HepG2 (cell line): ENCODE data around the gene EFEMP2. TPM values are rescaled to one million over a fixed set of nuclear protein-coding genes. Genes with fewer than 3 reads are reported as not detected.

Source experiments
- ISL2 ChIP-seq: sonication (generic); formaldehyde crosslinking; IDR thresholded peaks from 2 replicates; pipeline ENCODE4 v1.5.0; 2020; ENCODE audit warnings: missing genetic modification reagents
- JUN ChIP-seq: sonication (generic); formaldehyde crosslinking; IDR thresholded peaks from 2 replicates; pipeline ENCODE4 v1.4.0; 2020; ENCODE audit warnings: mild to moderate bottlenecking, missing genetic modification reagents
- MAF1 ChIP-seq: sonication (generic); formaldehyde crosslinking; IDR thresholded peaks from 2 replicates; pipeline ENCODE4 v1.5.0; 2020; ENCODE audit warnings: missing genetic modification reagents, borderline replicate concordance
- MED1 ChIP-seq: sonication (generic); formaldehyde crosslinking; IDR thresholded peaks from 2 replicates; pipeline ENCODE4 v1.4.0; 2020; ENCODE audit warnings: missing genetic modification reagents
- NFYB ChIP-seq: sonication (generic); formaldehyde crosslinking; IDR thresholded peaks from 2 replicates; pipeline ENCODE4 v1.4.0; 2020; ENCODE audit warnings: missing genetic modification reagents
- POLR2AphosphoS2 ChIP-seq: IDR thresholded peaks from 2 replicates; pipeline ENCODE4 v1.6.1; 2011; ENCODE audit warnings: low read depth, low read length, improper control_type of control experiment
- SALL1 ChIP-seq: sonication (generic); formaldehyde crosslinking; IDR thresholded peaks from 2 replicates; pipeline ENCODE4 v1.8.0; 2022; ENCODE audit warnings: mild to moderate bottlenecking, missing genetic modification reagents
- SIN3B ChIP-seq: fragments of 150-350 bp; IDR thresholded peaks from 2 replicates; pipeline ENCODE4 v1.6.1; 2014; ENCODE audit warnings: low read length
- SOX5 ChIP-seq: IDR thresholded peaks from 2 replicates; pipeline ENCODE4 v1.6.1; 2016; ENCODE audit warnings: borderline replicate concordance
- SRSF4 ChIP-seq: fragments of 200-400 bp; formaldehyde crosslinking; IDR thresholded peaks from one replicate; pipeline ENCODE4 v1.6.1; 2018; ENCODE audit warnings: mild to moderate bottlenecking, low read depth, low read length, moderate library complexity; ENCODE audit not compliant: poor library complexity, severe bottlenecking
- TBX3 ChIP-seq: fragments of 450-650 bp; IDR thresholded peaks from 2 replicates; pipeline ENCODE4 v1.6.1; 2017; ENCODE audit warnings: antibody characterized with exemption, mild to moderate bottlenecking, inconsistent platforms, borderline replicate concordance
- ZNF12 ChIP-seq: sonication (generic); formaldehyde crosslinking; IDR thresholded peaks from 2 replicates; pipeline ENCODE4 v1.5.0; 2020; ENCODE audit warnings: missing genetic modification reagents
- ZNF124 ChIP-seq: sonication (generic); formaldehyde crosslinking; IDR thresholded peaks from 2 replicates; pipeline ENCODE4 v1.4.0; 2020; ENCODE audit warnings: missing genetic modification reagents
- ZNF253 ChIP-seq: sonication (generic); formaldehyde crosslinking; IDR thresholded peaks from 2 replicates; pipeline ENCODE4 v1.8.0; 2022; ENCODE audit warnings: mild to moderate bottlenecking, missing genetic modification reagents, borderline replicate concordance
- ZNF263 ChIP-seq: sonication (generic); formaldehyde crosslinking; IDR thresholded peaks from 2 replicates; pipeline ENCODE4 v1.4.0; 2020; ENCODE audit warnings: missing genetic modification reagents
- ZNF766 ChIP-seq: sonication (generic); formaldehyde crosslinking; IDR thresholded peaks from 2 replicates; pipeline ENCODE4 v1.5.0; 2020; ENCODE audit warnings: missing genetic modification reagents, borderline replicate concordance
- ZNF816 ChIP-seq: sonication (generic); formaldehyde crosslinking; IDR thresholded peaks from 2 replicates; pipeline ENCODE4 v1.8.0; 2022; ENCODE audit warnings: missing genetic modification reagents, mild to moderate bottlenecking, borderline replicate concordance
- polyA plus RNA-seq, 8 experiments: library from polyadenylated mRNA; depleted of rRNA in 3 of 8; stranded (reverse) in 7 of 8; unstranded in 1 of 8; fragments of >200 nt; fragmentation: Illumina TruSeq in 4 of 8; extraction: Trizol in 4 of 8; gene quantifications; 2 replicates each; pipeline versions ENCODE4 v1.2.1 to v1.2.3, GENCODE V29; 2011 to 2016; ENCODE audit warnings: low read depth in 4 of 8, missing spikeins in 1 of 8, mixed read lengths in 1 of 8; ENCODE audit not compliant: insufficient read depth in 1 of 8
- total RNA-seq, 5 experiments: library from RNA; depleted of rRNA; stranded (reverse); fragments of >200 nt; fragmentation: Illumina TruSeq; extraction: Trizol; gene quantifications; 2 replicates each; pipeline ENCODE4 v1.2.3, GENCODE V29; 2016; ENCODE audit warnings: low read depth in 1 of 5
- TF ChIP-seq, protein P1 (sequence below): IDR thresholded peaks from 2 replicates; pipeline ENCODE4 v1.6.1; 2016
- TF ChIP-seq, protein P2 (sequence below): IDR thresholded peaks from 2 replicates; pipeline ENCODE4 v1.6.1; 2016; ENCODE audit warnings: low read depth, control low read depth
- TF ChIP-seq, protein P3 (sequence below): sonication (generic); formaldehyde crosslinking; IDR thresholded peaks from 2 replicates; pipeline ENCODE4 v1.4.0; 2020; ENCODE audit warnings: missing genetic modification reagents
- TF ChIP-seq, protein P4 (sequence below): sonication (generic); formaldehyde crosslinking; conservative IDR thresholded peaks from 2 replicates; pipeline ENCODE4 v1.4.0; 2020; ENCODE audit warnings: missing genetic modification reagents
- TF ChIP-seq, protein P5 (sequence below): sonication (generic); formaldehyde crosslinking; IDR thresholded peaks from 2 replicates; pipeline ENCODE4 v1.5.1; 2020; ENCODE audit warnings: missing genetic modification reagents, mild to moderate bottlenecking, borderline replicate concordance
- TF ChIP-seq, protein P6 (sequence below): sonication (generic); formaldehyde crosslinking; conservative IDR thresholded peaks from 2 replicates; pipeline ENCODE4 v1.5.0; 2020; ENCODE audit warnings: missing genetic modification reagents

The EFEMP2 gene
- total and polyA plus RNA-seq, 2 of the 13 experiments (the other 11 are each of a cell fraction or from before 2014, with no cell fraction given): 7.4 to 29.7 TPM

DNA sequence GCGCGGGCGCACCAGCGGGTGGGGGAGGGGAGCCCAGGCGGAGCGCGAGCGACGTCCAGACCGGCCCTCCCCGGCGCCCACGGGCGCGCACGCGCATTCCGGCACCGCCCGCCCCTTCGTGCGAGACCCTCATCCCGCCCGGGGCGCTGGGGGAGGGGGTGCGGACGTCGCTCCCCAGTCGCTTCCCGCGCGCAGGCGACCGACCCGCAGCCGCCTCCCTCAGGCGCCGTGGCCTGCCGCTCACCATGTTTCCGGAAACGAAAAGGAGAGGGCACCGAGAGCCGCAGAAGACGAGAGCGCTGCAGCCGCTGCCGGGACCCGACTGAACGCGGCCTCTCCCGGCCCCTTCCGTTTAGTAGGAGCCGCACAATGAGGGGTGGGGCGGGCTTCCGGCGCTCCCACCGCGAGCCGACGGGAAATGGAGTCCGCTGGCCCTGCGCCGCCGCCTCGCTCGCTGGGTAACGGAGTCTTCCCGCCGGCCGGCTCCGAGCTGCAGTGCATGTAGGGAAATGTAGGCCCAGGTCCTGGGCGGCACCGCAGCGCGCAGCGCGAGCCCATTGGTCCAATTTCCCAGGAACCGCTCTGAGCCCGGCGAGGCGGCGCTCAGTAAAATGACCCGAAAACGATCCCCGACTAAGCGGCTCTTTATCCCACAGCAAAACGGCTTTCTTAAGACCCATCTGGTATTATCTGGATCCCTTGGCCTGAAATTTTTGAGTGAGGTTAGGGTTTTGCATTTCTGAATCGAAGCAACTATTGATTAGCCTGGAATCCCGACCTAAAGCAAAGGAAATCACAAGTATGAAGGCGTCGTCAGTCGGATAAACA, 14.5 kb downstream of the EFEMP2 start, which contains the start of gene CFL1 (continued):
- TF ChIP-seq, protein P1, sequence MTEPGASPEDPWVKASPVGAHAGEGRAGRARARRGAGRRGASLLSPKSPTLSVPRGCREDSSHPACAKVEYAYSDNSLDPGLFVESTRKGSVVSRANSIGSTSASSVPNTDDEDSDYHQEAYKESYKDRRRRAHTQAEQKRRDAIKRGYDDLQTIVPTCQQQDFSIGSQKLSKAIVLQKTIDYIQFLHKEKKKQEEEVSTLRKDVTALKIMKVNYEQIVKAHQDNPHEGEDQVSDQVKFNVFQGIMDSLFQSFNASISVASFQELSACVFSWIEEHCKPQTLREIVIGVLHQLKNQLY (CRISPR knock-in tag): no peak
- TF ChIP-seq ISL2 (CRISPR knock-in tag) (peak; percentile 15; the same call in 1 of the 2 replicates), ZNF12 (peak; percentile 69), ZNF253 (no peak), TBX3 (no peak), SALL1 (peak; percentile 72), SIN3B (no peak), ZNF124 (CRISPR knock-in tag) (peak; percentile 63; the same call in 1 of the 2 replicates), POLR2AphosphoS2 (peak; percentile 88), ZNF816 (CRISPR knock-in tag) (peak; percentile 90; the same call in 1 of the 2 replicates), ZNF263 (CRISPR knock-in tag) (no peak), JUN (CRISPR knock-in tag) (0 out of 2 replicates have a peak, but pooled peaks have one; percentile 24), MED1 (CRISPR knock-in tag) (peak; percentile 52; the same call in 1 of the 2 replicates), NFYB (CRISPR knock-in tag) (peak; percentile 90), ZNF766 (no peak), SRSF4 (no peak), MAF1 (CRISPR knock-in tag) (no peak), SOX5 (CRISPR knock-in tag) (peak; percentile 82; the same call in 1 of the 2 replicates)
- TF ChIP-seq, protein P2, sequence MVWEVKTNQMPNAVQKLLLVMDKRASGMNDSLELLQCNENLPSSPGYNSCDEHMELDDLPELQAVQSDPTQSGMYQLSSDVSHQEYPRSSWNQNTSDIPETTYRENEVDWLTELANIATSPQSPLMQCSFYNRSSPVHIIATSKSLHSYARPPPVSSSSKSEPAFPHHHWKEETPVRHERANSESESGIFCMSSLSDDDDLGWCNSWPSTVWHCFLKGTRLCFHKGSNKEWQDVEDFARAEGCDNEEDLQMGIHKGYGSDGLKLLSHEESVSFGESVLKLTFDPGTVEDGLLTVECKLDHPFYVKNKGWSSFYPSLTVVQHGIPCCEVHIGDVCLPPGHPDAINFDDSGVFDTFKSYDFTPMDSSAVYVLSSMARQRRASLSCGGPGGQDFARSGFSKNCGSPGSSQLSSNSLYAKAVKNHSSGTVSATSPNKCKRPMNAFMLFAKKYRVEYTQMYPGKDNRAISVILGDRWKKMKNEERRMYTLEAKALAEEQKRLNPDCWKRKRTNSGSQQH (CRISPR knock-in tag): peak; percentile 91
- TF ChIP-seq, protein P3, sequence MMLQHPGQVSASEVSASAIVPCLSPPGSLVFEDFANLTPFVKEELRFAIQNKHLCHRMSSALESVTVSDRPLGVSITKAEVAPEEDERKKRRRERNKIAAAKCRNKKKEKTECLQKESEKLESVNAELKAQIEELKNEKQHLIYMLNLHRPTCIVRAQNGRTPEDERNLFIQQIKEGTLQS (CRISPR knock-in tag): no peak
- TF ChIP-seq, protein P4, sequence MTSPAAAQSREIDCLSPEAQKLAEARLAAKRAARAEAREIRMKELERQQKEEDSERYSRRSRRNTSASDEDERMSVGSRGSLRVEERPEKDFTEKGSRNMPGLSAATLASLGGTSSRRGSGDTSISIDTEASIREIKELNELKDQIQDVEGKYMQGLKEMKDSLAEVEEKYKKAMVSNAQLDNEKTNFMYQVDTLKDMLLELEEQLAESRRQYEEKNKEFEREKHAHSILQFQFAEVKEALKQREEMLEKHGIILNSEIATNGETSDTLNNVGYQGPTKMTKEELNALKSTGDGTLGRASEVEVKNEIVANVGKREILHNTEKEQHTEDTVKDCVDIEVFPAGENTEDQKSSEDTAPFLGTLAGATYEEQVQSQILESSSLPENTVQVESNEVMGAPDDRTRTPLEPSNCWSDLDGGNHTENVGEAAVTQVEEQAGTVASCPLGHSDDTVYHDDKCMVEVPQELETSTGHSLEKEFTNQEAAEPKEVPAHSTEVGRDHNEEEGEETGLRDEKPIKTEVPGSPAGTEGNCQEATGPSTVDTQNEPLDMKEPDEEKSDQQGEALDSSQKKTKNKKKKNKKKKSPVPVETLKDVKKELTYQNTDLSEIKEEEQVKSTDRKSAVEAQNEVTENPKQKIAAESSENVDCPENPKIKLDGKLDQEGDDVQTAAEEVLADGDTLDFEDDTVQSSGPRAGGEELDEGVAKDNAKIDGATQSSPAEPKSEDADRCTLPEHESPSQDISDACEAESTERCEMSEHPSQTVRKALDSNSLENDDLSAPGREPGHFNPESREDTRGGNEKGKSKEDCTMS: no peak
- TF ChIP-seq, protein P5, sequence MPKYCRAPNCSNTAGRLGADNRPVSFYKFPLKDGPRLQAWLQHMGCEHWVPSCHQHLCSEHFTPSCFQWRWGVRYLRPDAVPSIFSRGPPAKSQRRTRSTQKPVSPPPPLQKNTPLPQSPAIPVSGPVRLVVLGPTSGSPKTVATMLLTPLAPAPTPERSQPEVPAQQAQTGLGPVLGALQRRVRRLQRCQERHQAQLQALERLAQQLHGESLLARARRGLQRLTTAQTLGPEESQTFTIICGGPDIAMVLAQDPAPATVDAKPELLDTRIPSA (CRISPR knock-in tag): no peak
- TF ChIP-seq, protein P6, sequence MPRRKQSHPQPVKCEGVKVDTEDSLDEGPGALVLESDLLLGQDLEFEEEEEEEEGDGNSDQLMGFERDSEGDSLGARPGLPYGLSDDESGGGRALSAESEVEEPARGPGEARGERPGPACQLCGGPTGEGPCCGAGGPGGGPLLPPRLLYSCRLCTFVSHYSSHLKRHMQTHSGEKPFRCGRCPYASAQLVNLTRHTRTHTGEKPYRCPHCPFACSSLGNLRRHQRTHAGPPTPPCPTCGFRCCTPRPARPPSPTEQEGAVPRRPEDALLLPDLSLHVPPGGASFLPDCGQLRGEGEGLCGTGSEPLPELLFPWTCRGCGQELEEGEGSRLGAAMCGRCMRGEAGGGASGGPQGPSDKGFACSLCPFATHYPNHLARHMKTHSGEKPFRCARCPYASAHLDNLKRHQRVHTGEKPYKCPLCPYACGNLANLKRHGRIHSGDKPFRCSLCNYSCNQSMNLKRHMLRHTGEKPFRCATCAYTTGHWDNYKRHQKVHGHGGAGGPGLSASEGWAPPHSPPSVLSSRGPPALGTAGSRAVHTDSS (CRISPR knock-in tag): no peak
